GM18498 (cell line): Measurements from ENCODE around the gene RAX.
"Not testable (repeated sequence)": the region's sequence is repeated elsewhere in the genome, so short reads cannot be mapped to it uniquely, and the experiment has no call there.

Experiments
- ATAC-seq: cut with Tn5 transposase; IDR thresholded peaks from one replicate; pipeline ENCODE4 v1.9.1; 2021; ENCODE audit warnings: mild to moderate bottlenecking, moderate library complexity; ENCODE audit not compliant: unreplicated experiment

Gene RAX

GRCh38 chr18:59273759-59274532 lies 692 bp upstream of the RAX start:
- no peak for ATAC-seq

- ATAC-seq = no peak
Observed at GRCh38 chr18:59272221-59272888, 899 bp downstream of the RAX start.

- ATAC-seq = no peak
Observed at GRCh38 chr18:59271606-59272220, 1.5 kb downstream of the RAX start.

- no peak for ATAC-seq
Observed at GRCh38 chr18:59270689-59271257, 2.5 kb downstream of the RAX start.

GRCh38 chr18:59269563-59270119 lies 3.6 kb downstream of the RAX start:
- no peak for ATAC-seq

GRCh38 chr18:59268721-59269562 lies 4.3 kb downstream of the RAX start:
- ATAC-seq = peak; percentile 46

- ATAC-seq = no peak
Observed at GRCh38 chr18:59268127-59268720, 5.0 kb downstream of the RAX start.

GRCh38 chr18:59267503-59268126 lies 5.6 kb downstream of the RAX start:
- no peak for ATAC-seq

- no peak for ATAC-seq
Observed at GRCh38 chr18:59266886-59267502, 6.3 kb downstream of the RAX start.

GRCh38 chr18:59266459-59266858 lies 6.8 kb downstream of the RAX start:
- ATAC-seq = no peak

- ATAC-seq = no peak
Observed at GRCh38 chr18:59265974-59266369, 7.3 kb downstream of the RAX start.

- ATAC-seq = peak; percentile 77
Observed at GRCh38 chr18:59265246-59265973, 7.8 kb downstream of the RAX start.

GRCh38 chr18:59264651-59265245 lies 8.5 kb downstream of the RAX start:
- no peak for ATAC-seq

- no peak for ATAC-seq
Observed at GRCh38 chr18:59264121-59264571, 9.1 kb downstream of the RAX start.

GRCh38 chr18:59263661-59264060 lies 9.6 kb downstream of the RAX start:
- ATAC-seq = no peak

GRCh38 chr18:59262243-59262642 lies 11.0 kb downstream of the RAX start:
- ATAC-seq = not testable (repeated sequence)

- ATAC-seq = not testable (repeated sequence)
Observed at GRCh38 chr18:59261842-59262241, 11.4 kb downstream of the RAX start.

GRCh38 chr18:59255491-59255890 lies 17.8 kb downstream of the RAX start:
- ATAC-seq = not testable (repeated sequence)
